WTC11 (cell line): ENCODE results near the gene GRB10. TPM values are rescaled to one million over a fixed set of nuclear protein-coding genes. Genes with fewer than 3 reads are reported as not detected.

Experiments
- ATAC-seq: fragments of 200-7000 bp; cut with Tn5 transposase; 2 replicates; pipeline ENCODE4 v1.10.0; 2021; ENCODE audit warnings: mild to moderate bottlenecking, moderate library complexity
- CTCF ChIA-PET: fragments of 300-600 bp; sonication (Branson Sonifier 250); formaldehyde crosslinking; loops from one replicate; lab custom pipeline; 2021; ENCODE audit warnings: antibody characterized with exemption; lab: Charles Lee
- POLR2A ChIA-PET: fragments of 350-600 bp; sonication (Branson Sonifier 250); formaldehyde crosslinking; loops from one replicate; lab custom pipeline; 2021; ENCODE audit warnings: antibody characterized with exemption; lab: Charles Lee
- DNase-seq: peaks from one replicate; pipeline ENCODE4 v3.0.0; 2021; ENCODE audit warnings: low spot score
- H3K27ac Mint-ChIP-seq: 2 replicates; pipeline ENCODE4 v1.8.0; 2021; ENCODE audit warnings: mixed read lengths
- H3K27me3 Mint-ChIP-seq: 2 replicates; pipeline ENCODE4 v1.8.0; 2021; ENCODE audit warnings: low read depth, mild to moderate bottlenecking, moderate library complexity, mixed read lengths
- H3K36me3 Mint-ChIP-seq: 2 replicates; pipeline ENCODE4 v1.8.0; 2021; ENCODE audit warnings: mixed read lengths
- H3K4me1 Mint-ChIP-seq: 2 replicates; pipeline ENCODE4 v1.8.0; 2022; ENCODE audit warnings: mixed read lengths
- H3K4me3 Mint-ChIP-seq: 2 replicates; pipeline ENCODE4 v1.8.0; 2021; ENCODE audit warnings: mild to moderate bottlenecking, moderate library complexity, mixed read lengths
- H3K9me3 Mint-ChIP-seq: 2 replicates; pipeline ENCODE4 v1.8.0; 2021; ENCODE audit warnings: mixed read lengths
- FOXK1 ChIP-seq: sonication (generic); formaldehyde crosslinking; IDR thresholded peaks from 2 replicates; pipeline ENCODE4 v1.8.0; 2022; ENCODE audit warnings: mild to moderate bottlenecking, moderate library complexity, missing genetic modification reagents
- GABPB1 ChIP-seq: sonication (generic); formaldehyde crosslinking; IDR thresholded peaks from 2 replicates; pipeline ENCODE4 v1.8.1; 2023; ENCODE audit warnings: mild to moderate bottlenecking, missing genetic modification reagents
- GRHL2 ChIP-seq: fragments of 250-450 bp; sonication (Bioruptor Pico); IDR thresholded peaks from 2 replicates; pipeline ENCODE4 v1.8.0; 2022; ENCODE audit warnings: mild to moderate bottlenecking, moderate library complexity; ENCODE audit not compliant: insufficient replicate concordance, severe bottlenecking
- RELA ChIP-seq: sonication (generic); formaldehyde crosslinking; IDR thresholded peaks from 2 replicates; pipeline ENCODE4 v1.8.1; 2022; ENCODE audit warnings: missing genetic modification reagents, mild to moderate bottlenecking, borderline replicate concordance
- TCF7 ChIP-seq: sonication (generic); formaldehyde crosslinking; IDR thresholded peaks from 2 replicates; pipeline ENCODE4 v1.8.0; 2022; ENCODE audit warnings: mild to moderate bottlenecking, low read depth, missing genetic modification reagents, moderate library complexity
- ZNF232 ChIP-seq: sonication (generic); formaldehyde crosslinking; IDR thresholded peaks from 2 replicates; pipeline ENCODE4 v1.8.0; 2022; ENCODE audit warnings: mild to moderate bottlenecking, missing genetic modification reagents
- ZNF317 ChIP-seq: sonication (generic); formaldehyde crosslinking; IDR thresholded peaks from 2 replicates; pipeline ENCODE4 v1.8.1; 2023; ENCODE audit warnings: low read depth, mild to moderate bottlenecking, moderate library complexity, missing genetic modification reagents, borderline replicate concordance
- total RNA-seq: library from RNA; stranded (reverse); gene quantifications from 3 replicates; pipeline ENCODE4 v1.2.3, GENCODE V29; 2021
- TF ChIP-seq, protein P1 (sequence below): fragments of 250-450 bp; sonication (Bioruptor Pico); IDR thresholded peaks from 2 replicates; pipeline ENCODE4 v1.9.0; 2021; ENCODE audit warnings: mild to moderate bottlenecking
- TF ChIP-seq, protein P2 (sequence below): sonication (generic); formaldehyde crosslinking; IDR thresholded peaks from 2 replicates; pipeline ENCODE4 v1.8.1; 2022; ENCODE audit warnings: mild to moderate bottlenecking, moderate library complexity, missing genetic modification reagents
- TF ChIP-seq, protein P3 (sequence below): sonication (generic); formaldehyde crosslinking; IDR thresholded peaks from 2 replicates; pipeline ENCODE4 v1.8.0; 2022; ENCODE audit warnings: missing genetic modification reagents
- TF ChIP-seq, protein P4 (sequence below): fragments of 250-450 bp; sonication (Bioruptor Pico); IDR thresholded peaks from 2 replicates; pipeline ENCODE4 v1.9.0; 2021; ENCODE audit warnings: mild to moderate bottlenecking
- TF ChIP-seq, protein P5 (sequence below): fragments of 250-450 bp; sonication (Bioruptor Pico); conservative IDR thresholded peaks from 2 replicates; pipeline ENCODE4 v1.9.0; 2021; ENCODE audit warnings: mild to moderate bottlenecking
- TF ChIP-seq, protein P6 (sequence below): sonication (generic); formaldehyde crosslinking; conservative IDR thresholded peaks from 2 replicates; pipeline ENCODE4 v1.8.1; 2022; ENCODE audit warnings: mild to moderate bottlenecking, missing genetic modification reagents
- TF ChIP-seq, protein P7 (sequence below): sonication (generic); formaldehyde crosslinking; IDR thresholded peaks from 2 replicates; pipeline ENCODE4 v1.8.0; 2023; ENCODE audit warnings: missing genetic modification reagents, mild to moderate bottlenecking, borderline replicate concordance

The GRB10 gene
- total RNA-seq, 1 experiment from 2014 or later = 103 TPM

DNA sequence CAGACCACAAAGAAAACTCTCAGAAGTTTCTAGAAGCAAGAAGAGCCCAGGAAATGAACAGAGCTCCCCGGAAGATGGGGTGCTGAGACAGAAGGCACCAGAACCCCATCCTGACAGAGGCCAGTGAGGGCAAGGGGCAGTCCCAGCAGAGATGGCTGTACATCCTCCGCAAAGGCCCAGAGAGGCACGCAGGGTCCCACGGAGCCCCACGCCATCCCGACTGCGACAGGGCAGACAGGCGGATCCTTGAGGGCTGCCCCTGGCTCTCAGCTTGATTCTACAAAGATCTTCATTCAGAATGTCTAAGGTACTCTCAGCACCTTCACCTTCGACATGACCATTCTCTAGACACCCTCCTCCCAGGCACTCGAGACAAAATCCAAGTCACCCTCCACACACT lies 109.6 kb downstream of the GRB10 start:
- TF ChIP-seq, protein P1, sequence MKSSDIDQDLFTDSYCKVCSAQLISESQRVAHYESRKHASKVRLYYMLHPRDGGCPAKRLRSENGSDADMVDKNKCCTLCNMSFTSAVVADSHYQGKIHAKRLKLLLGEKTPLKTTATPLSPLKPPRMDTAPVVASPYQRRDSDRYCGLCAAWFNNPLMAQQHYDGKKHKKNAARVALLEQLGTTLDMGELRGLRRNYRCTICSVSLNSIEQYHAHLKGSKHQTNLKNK (CRISPR knock-in tag) = no peak
- TF ChIP-seq, protein P2, sequence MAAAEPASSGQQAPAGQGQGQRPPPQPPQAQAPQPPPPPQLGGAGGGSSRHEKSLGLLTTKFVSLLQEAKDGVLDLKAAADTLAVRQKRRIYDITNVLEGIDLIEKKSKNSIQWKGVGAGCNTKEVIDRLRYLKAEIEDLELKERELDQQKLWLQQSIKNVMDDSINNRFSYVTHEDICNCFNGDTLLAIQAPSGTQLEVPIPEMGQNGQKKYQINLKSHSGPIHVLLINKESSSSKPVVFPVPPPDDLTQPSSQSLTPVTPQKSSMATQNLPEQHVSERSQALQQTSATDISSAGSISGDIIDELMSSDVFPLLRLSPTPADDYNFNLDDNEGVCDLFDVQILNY (CRISPR knock-in tag) = no peak
- TF ChIP-seq, protein P3, sequence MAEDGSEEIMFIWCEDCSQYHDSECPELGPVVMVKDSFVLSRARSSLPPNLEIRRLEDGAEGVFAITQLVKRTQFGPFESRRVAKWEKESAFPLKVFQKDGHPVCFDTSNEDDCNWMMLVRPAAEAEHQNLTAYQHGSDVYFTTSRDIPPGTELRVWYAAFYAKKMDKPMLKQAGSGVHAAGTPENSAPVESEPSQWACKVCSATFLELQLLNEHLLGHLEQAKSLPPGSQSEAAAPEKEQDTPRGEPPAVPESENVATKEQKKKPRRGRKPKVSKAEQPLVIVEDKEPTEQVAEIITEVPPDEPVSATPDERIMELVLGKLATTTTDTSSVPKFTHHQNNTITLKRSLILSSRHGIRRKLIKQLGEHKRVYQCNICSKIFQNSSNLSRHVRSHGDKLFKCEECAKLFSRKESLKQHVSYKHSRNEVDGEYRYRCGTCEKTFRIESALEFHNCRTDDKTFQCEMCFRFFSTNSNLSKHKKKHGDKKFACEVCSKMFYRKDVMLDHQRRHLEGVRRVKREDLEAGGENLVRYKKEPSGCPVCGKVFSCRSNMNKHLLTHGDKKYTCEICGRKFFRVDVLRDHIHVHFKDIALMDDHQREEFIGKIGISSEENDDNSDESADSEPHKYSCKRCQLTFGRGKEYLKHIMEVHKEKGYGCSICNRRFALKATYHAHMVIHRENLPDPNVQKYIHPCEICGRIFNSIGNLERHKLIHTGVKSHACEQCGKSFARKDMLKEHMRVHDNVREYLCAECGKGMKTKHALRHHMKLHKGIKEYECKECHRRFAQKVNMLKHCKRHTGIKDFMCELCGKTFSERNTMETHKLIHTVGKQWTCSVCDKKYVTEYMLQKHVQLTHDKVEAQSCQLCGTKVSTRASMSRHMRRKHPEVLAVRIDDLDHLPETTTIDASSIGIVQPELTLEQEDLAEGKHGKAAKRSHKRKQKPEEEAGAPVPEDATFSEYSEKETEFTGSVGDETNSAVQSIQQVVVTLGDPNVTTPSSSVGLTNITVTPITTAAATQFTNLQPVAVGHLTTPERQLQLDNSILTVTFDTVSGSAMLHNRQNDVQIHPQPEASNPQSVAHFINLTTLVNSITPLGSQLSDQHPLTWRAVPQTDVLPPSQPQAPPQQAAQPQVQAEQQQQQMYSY = no peak
- TF ChIP-seq, protein P4, sequence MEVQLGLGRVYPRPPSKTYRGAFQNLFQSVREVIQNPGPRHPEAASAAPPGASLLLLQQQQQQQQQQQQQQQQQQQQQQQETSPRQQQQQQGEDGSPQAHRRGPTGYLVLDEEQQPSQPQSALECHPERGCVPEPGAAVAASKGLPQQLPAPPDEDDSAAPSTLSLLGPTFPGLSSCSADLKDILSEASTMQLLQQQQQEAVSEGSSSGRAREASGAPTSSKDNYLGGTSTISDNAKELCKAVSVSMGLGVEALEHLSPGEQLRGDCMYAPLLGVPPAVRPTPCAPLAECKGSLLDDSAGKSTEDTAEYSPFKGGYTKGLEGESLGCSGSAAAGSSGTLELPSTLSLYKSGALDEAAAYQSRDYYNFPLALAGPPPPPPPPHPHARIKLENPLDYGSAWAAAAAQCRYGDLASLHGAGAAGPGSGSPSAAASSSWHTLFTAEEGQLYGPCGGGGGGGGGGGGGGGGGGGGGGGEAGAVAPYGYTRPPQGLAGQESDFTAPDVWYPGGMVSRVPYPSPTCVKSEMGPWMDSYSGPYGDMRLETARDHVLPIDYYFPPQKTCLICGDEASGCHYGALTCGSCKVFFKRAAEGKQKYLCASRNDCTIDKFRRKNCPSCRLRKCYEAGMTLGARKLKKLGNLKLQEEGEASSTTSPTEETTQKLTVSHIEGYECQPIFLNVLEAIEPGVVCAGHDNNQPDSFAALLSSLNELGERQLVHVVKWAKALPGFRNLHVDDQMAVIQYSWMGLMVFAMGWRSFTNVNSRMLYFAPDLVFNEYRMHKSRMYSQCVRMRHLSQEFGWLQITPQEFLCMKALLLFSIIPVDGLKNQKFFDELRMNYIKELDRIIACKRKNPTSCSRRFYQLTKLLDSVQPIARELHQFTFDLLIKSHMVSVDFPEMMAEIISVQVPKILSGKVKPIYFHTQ (CRISPR knock-in tag) = no peak
- no peak for TF ChIP-seq TCF7
- Mint-ChIP-seq H3K27ac (peak overlapping the region; percentile 64), H3K36me3 (peaks cover 23% of the 10 kb centered on the region), H3K9me3 (peaks cover 4% of the 10 kb centered on the region), H3K4me3 (no peak overlapping the region), H3K27me3 (no peaks in the 10 kb centered on the region), H3K4me1 (peaks cover 17% of the 10 kb centered on the region)
- no peak for DNase-seq
- CTCF ChIA-PET = no interaction called here
- POLR2A ChIA-PET = no interaction called here
- no peak for ATAC-seq

DNA sequence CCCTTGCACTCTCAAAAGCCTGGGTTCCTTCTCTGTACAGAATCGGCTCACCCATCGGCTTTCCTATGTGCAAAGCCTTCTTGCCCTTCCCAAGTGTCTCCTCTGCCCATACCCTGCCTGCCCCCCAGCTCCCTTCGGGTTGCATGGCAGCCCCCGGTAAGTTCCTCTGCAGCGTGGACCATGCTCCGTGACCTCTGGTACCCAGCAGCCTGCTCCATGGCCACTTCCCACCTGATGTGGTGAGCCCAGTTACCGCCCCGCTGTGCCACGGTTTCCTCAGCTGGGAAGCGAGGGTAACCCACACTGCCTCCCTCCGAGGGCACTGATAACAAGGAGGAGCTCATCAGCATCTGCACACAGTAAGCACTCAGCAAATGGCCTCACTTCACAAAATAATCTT lies 110.7 kb downstream of the GRB10 start:
- TF ChIP-seq ZNF317 (CRISPR knock-in tag) = no peak
- TF ChIP-seq RELA (CRISPR knock-in tag) = no peak
- TF ChIP-seq, protein P5, sequence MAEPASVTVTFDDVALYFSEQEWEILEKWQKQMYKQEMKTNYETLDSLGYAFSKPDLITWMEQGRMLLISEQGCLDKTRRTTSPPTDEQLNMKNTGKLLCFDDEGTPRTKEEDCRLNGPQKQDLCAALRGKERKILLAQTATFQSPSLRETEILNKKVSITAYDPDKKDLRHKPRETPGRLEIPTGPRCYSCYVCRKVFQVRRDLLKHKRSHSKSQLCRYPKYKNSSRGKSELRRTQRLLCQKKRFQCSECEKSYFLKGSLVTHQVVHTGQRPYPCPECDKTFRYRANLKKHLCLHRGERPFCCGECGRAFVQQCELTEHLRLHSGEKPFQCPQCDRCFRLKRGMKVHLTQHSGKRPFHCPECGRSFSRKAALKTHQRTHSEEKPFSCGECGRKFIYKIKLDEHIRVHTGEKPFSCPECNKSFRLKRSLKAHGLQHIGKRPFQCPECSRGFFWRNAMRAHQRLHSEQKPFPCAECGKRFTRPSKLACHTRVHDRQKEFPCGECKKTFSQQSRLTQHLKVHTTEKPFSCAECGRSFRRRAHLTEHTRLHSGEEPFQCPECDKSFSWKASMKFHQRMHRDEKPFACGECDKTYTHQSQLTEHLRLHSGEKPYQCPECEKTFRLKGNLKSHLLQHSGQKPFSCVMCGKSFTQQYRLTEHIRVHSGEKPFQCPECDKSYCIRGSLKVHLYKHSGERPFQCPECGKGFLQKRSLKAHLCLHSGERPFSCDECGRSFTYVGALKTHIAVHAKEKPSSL (CRISPR knock-in tag) = no peak
- TF ChIP-seq, protein P6, sequence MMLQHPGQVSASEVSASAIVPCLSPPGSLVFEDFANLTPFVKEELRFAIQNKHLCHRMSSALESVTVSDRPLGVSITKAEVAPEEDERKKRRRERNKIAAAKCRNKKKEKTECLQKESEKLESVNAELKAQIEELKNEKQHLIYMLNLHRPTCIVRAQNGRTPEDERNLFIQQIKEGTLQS (CRISPR knock-in tag) = no peak
- no peak for TF ChIP-seq GRHL2 (CRISPR knock-in tag)
- no peak for TF ChIP-seq FOXK1 (CRISPR knock-in tag)
- TF ChIP-seq, protein P7, sequence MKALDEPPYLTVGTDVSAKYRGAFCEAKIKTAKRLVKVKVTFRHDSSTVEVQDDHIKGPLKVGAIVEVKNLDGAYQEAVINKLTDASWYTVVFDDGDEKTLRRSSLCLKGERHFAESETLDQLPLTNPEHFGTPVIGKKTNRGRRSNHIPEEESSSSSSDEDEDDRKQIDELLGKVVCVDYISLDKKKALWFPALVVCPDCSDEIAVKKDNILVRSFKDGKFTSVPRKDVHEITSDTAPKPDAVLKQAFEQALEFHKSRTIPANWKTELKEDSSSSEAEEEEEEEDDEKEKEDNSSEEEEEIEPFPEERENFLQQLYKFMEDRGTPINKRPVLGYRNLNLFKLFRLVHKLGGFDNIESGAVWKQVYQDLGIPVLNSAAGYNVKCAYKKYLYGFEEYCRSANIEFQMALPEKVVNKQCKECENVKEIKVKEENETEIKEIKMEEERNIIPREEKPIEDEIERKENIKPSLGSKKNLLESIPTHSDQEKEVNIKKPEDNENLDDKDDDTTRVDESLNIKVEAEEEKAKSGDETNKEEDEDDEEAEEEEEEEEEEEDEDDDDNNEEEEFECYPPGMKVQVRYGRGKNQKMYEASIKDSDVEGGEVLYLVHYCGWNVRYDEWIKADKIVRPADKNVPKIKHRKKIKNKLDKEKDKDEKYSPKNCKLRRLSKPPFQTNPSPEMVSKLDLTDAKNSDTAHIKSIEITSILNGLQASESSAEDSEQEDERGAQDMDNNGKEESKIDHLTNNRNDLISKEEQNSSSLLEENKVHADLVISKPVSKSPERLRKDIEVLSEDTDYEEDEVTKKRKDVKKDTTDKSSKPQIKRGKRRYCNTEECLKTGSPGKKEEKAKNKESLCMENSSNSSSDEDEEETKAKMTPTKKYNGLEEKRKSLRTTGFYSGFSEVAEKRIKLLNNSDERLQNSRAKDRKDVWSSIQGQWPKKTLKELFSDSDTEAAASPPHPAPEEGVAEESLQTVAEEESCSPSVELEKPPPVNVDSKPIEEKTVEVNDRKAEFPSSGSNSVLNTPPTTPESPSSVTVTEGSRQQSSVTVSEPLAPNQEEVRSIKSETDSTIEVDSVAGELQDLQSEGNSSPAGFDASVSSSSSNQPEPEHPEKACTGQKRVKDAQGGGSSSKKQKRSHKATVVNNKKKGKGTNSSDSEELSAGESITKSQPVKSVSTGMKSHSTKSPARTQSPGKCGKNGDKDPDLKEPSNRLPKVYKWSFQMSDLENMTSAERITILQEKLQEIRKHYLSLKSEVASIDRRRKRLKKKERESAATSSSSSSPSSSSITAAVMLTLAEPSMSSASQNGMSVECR (CRISPR knock-in tag) = no peak
- no peak for TF ChIP-seq GABPB1 (CRISPR knock-in tag)
- no peak for TF ChIP-seq ZNF232 (CRISPR knock-in tag)
- no peaks in the 10 kb centered on the region for H3K27me3 Mint-ChIP-seq
- peaks cover 4% of the 10 kb centered on the region for H3K9me3 Mint-ChIP-seq
- CTCF ChIA-PET = no interaction called here
- H3K36me3 Mint-ChIP-seq = peaks cover 28% of the 10 kb centered on the region
- DNase-seq (no peak), ATAC-seq (no peak)
- POLR2A ChIA-PET = no interaction called here
- no peak overlapping the region for H3K4me3 Mint-ChIP-seq
- H3K4me1 Mint-ChIP-seq = peaks cover 7% of the 10 kb centered on the region
- no peak overlapping the region for H3K27ac Mint-ChIP-seq
